SU-DHL-6 (cell line): ENCODE measurements around the gene CTNNA2.

Source experiments
- CTCF ChIP-seq: fragments of 200-600 bp; sonication (generic); IDR thresholded peaks from one replicate; pipeline ENCODE4 v1.5.1; 2017; ENCODE audit warnings: antibody characterized with exemption, mild to moderate bottlenecking, low read length, moderate library complexity; ENCODE audit not compliant: insufficient read depth, poor library complexity, severe bottlenecking
- EZH2phosphoT487 ChIP-seq: fragments of 200-600 bp; sonication (generic), shearing (Covaris generic); conservative IDR thresholded peaks from 2 replicates; pipeline ENCODE4 v1.6.1; 2018; ENCODE audit warnings: mild to moderate bottlenecking, antibody characterized with exemption, low read length, moderate library complexity, mixed read lengths

DNA sequence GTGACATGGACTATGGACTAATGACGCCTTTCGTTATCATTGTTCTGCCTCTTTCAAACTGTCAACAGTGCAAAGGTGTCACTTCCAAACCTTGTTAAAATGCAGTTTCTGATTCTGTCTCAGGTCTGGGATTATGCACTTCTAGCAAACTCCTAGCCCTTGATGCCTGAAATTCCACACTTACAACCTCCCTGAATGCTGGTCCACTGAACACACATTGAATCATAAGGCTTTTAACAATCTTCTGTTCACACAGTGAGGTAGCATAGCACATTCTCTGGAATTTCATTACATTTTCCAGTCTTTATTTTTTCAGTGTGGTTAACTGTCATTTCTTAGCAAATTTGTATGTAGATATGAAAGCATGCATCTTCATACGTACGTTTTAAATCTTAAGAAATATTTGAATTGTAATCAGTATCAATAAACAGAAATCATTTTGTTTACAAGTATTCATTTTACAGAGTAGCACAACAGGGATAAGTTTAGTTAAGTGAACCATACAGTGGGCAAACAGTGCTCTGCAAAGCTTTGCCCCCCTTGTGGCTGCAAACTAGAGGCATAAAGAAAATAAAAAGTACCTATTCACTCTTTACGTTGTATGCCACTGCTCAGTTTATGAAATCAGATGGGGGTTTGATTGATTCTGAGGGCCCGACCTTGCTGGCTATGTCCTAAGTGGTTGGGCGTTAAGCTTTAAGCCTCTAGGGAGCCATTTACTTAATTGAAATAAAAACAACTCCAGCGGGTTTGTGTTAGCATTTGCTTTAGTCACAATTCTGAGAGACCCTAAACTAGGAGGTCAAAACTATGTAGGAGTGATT, 540.9 kb downstream of the CTNNA2 start:
- TF ChIP-seq CTCF (no peak), EZH2phosphoT487 (no peak)
